Brain microvascular endothelial cell (primary cell): ENCODE data around the gene SLC26A3.

Source experiments
- DNase-seq: peaks from one replicate; pipeline ENCODE4 v3.0.0-alpha.2; 2020
- H3K27ac ChIP-seq: fragments of 250-450 bp; sonication (Bioruptor Pico); 2 replicates; pipeline ENCODE4 v1.5.1; 2020; ENCODE audit warnings: mild to moderate bottlenecking, moderate library complexity
- H3K27me3 ChIP-seq: fragments of 250-450 bp; sonication (Bioruptor Pico); replicated peaks from 2 replicates; pipeline ENCODE4 v1.5.1; 2020; ENCODE audit warnings: mild to moderate bottlenecking
- H3K36me3 ChIP-seq: fragments of 250-450 bp; sonication (Bioruptor Pico); replicated peaks from 2 replicates; pipeline ENCODE4 v1.5.1; 2020; ENCODE audit warnings: mild to moderate bottlenecking
- H3K4me3 ChIP-seq: 2 replicates; pipeline ENCODE4 v1.5.1; 2011; ENCODE audit warnings: low read depth, mild to moderate bottlenecking, control low read depth, low read length, moderate library complexity
- CTCF ChIP-seq: IDR thresholded peaks from 2 replicates; pipeline ENCODE4 v1.5.1; 2011; ENCODE audit warnings: low read depth, mild to moderate bottlenecking, moderate library complexity, low read length, control low read depth, inconsistent platforms; ENCODE audit errors: missing control alignments
- in situ Hi-C: cut with HindIII; loops from 2 replicates; pipeline ENCODE4 v1.10.0; 2017; ENCODE audit warnings: low sequenced_read_pairs, low pct_ligation_motif_present

The SLC26A3 gene

DNA sequence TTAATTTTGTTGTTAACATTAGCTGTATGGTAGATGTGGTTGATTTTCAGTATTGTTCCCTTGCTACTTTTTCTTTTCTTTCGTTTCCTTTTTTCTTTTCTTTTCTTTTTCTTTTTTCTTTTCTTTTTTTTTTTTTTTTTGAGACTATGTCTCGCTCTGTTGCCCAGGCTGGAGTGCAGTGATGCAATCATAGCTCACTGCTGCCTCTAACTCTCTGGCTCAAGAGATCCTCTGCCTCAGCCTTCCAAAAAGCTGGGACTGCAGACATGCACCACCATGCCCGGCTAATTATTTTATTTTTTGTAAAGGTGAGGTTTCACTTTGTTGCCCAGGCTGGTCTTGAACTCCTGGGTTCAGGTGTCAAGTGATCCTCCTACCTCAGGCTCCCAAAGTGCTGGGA, 14.4 kb downstream of the SLC26A3 start:
- Histone ChIP-seq H3K4me3 (no peak overlapping the region), H3K36me3 (no peaks in the 10 kb centered on the region), H3K27me3 (peaks cover 5% of the 10 kb centered on the region), H3K27ac (no peak overlapping the region)
- TF ChIP-seq CTCF, result no peak
- no peak for DNase-seq
- in situ Hi-C loops, result no loop called here

GRCh38 chr7:107788216-107788615, 14.8 kb downstream of the SLC26A3 start:
- in situ Hi-C loops, result no loop called here
- TF ChIP-seq CTCF, result no peak
- no peak for DNase-seq
- peaks cover 5% of the 10 kb centered on the region for H3K27me3 ChIP-seq
- no peaks in the 10 kb centered on the region for H3K36me3 ChIP-seq
- H3K27ac ChIP-seq, result no peak overlapping the region
- no peak overlapping the region for H3K4me3 ChIP-seq

DNA sequence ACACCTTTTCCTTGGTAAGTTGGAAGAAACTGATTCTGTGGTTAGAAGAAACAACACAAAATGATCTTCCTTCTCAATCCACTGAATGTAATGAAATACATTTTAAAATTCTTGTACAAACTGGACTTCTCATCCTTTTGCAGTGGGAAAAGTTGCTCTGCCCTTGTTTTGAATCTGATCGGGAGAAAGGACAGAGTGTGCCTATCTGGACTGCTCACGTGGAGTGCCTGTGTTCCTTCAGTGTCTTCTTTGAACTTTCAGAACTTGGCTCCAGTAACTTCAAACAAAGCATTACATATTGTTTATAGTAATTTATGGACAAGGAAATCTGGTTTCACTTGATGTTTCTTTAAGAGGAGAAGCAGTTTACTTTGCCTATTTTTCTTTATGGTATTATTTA, 17.1 kb downstream of the SLC26A3 start:
- no peak overlapping the region for H3K27ac ChIP-seq
- in situ Hi-C loops, result no loop called here
- no peak overlapping the region for H3K4me3 ChIP-seq
- H3K27me3 ChIP-seq, result peaks cover 5% of the 10 kb centered on the region
- H3K36me3 ChIP-seq, result no peaks in the 10 kb centered on the region
- TF ChIP-seq CTCF, result no peak
- no peak for DNase-seq

- no peak overlapping the region for H3K27ac ChIP-seq
- H3K36me3 ChIP-seq, result no peaks in the 10 kb centered on the region
- in situ Hi-C loops, result no loop called here
- TF ChIP-seq CTCF, result no peak
- no peak for DNase-seq
- H3K27me3 ChIP-seq, result peaks cover 5% of the 10 kb centered on the region
- H3K4me3 ChIP-seq, result no peak overlapping the region
Measured at GRCh38 chr7:107785170-107785569, 17.9 kb downstream of the SLC26A3 start.

GRCh38 chr7:107783648-107784047, 19.4 kb downstream of the SLC26A3 start:
- no peaks in the 10 kb centered on the region for H3K36me3 ChIP-seq
- TF ChIP-seq CTCF, result no peak
- H3K27ac ChIP-seq, result no peak overlapping the region
- no peak for DNase-seq
- in situ Hi-C loops, result no loop called here
- peaks cover 5% of the 10 kb centered on the region for H3K27me3 ChIP-seq
- H3K4me3 ChIP-seq, result no peak overlapping the region

DNA sequence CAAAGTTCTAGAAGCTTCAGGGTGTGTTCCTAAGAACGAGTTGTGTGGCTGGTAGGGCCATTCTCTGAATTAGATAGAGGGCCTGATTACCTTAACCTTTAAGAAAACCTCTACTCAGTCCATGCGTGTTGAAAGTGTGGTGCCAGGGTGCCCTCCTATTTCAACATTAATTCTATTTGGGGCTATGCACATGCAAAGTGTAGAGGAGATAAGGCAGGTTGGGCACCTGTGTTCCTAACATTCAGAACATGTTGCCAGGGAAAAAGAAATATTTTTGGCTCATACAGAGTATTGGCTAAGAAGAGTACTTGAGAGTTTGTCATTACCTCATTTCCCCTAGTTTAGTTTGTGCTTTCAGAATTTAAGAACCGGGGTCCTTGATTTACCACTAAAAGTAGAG, 20.6 kb downstream of the SLC26A3 start:
- no peaks in the 10 kb centered on the region for H3K36me3 ChIP-seq
- no peak for DNase-seq
- H3K4me3 ChIP-seq, result no peak overlapping the region
- in situ Hi-C loops, result no loop called here
- no peak overlapping the region for H3K27ac ChIP-seq
- TF ChIP-seq CTCF, result no peak
- H3K27me3 ChIP-seq, result peaks cover 5% of the 10 kb centered on the region
